Small intestine (tissue), 7 donors: ENCODE measurements around the gene TRNT1. TPM values are rescaled to one million over a fixed set of nuclear protein-coding genes. Genes with fewer than 3 reads are reported as not detected.

Experiments used
- DNase-seq, 2 donors: peaks; one replicate each; pipeline versions ENCODE4 v3.0.0 to v3.0.0-alpha.2; 2013
- FAIRE-seq: peaks from 2 replicates; lab custom pipeline; 2012; peaks lifted over from hg19 to GRCh38; lab: Jason Lieb, UNC
- H3K27ac ChIP-seq, 3 donors: one replicate each; pipeline ENCODE4 v1.5.1; 2013; ENCODE audit warnings: low read length in 2 of 3, mild to moderate bottlenecking in 2 of 3, control low read depth in 1 of 3, inconsistent platforms in 1 of 3, low read depth in 1 of 3, moderate library complexity in 1 of 3
- H3K27me3 ChIP-seq, 3 donors: one replicate each; pipeline ENCODE4 v1.6.1; 2013; ENCODE audit warnings: low read length in 3 of 3, inconsistent platforms in 1 of 3; ENCODE audit not compliant: control insufficient read depth in 3 of 3, insufficient read depth in 3 of 3
- H3K36me3 ChIP-seq, 3 donors: one replicate each; pipeline ENCODE4 v1.6.1; 2013; ENCODE audit warnings: low read length in 3 of 3, inconsistent platforms in 1 of 3, low read depth in 1 of 3, mild to moderate bottlenecking in 1 of 3, moderate library complexity in 1 of 3; ENCODE audit not compliant: control insufficient read depth in 3 of 3, insufficient read depth in 2 of 3
- H3K4me1 ChIP-seq, 3 donors: one replicate each; pipeline ENCODE4 v1.6.1; 2013; ENCODE audit warnings: low read length in 2 of 3, inconsistent platforms in 1 of 3, low read depth in 1 of 3, mild to moderate bottlenecking in 1 of 3, moderate library complexity in 1 of 3; ENCODE audit not compliant: control insufficient read depth in 3 of 3, insufficient read depth in 2 of 3
- H3K4me3 ChIP-seq, 3 donors: one replicate each; pipeline ENCODE4 v1.5.1; 2013; ENCODE audit warnings: low read length in 3 of 3, control low read depth in 1 of 3, inconsistent platforms in 1 of 3, low read depth in 1 of 3, mild to moderate bottlenecking in 1 of 3, moderate library complexity in 1 of 3
- H3K9me3 ChIP-seq, 2 donors: one replicate each; pipeline ENCODE4 v1.6.1; 2013; ENCODE audit warnings: low read depth in 1 of 2, low read length in 1 of 2; ENCODE audit not compliant: control insufficient read depth in 2 of 2, insufficient read depth in 1 of 2
- WGBS, 3 donors: extraction: QIAGEN DNeasy Blood & Tissue Kit; methylation state at CpG; one replicate each; pipeline ENCODE4 v1.1.7; 2013; 5-methylcytosine and 5-hydroxymethylcytosine counted together
- polyA plus RNA-seq, 4 donors: library from polyadenylated mRNA; stranded (reverse) in 3 of 4; unstranded in 1 of 4; fragments of 200-250 nt in 3 of 4; fragments of 120-200 nt in 1 of 4; gene quantifications; one replicate each; pipeline versions ENCODE4 v1.2.1 to v1.2.3, GENCODE V29; 2013
- donor health status: healthy with polysubstance abuse.
- donor health status: control.
- donor health status: control.
- donor health status: Bipolar disorder and iron deficiency.
- donor health status: healthy.

TRNT1 gene
- polyA plus RNA-seq, 4 donors, result 6.5 to 21.7 (median 11.3) TPM

- Histone ChIP-seq H3K4me3 (no peak overlapping the region), H3K9me3 (no peaks in the 10 kb centered on the region), H3K27me3 (no peaks in the 10 kb centered on the region), H3K27ac (no peak overlapping the region), H3K4me1 (no peaks in the 10 kb centered on the region), H3K36me3 (no peaks in the 10 kb centered on the region)
- DNase-seq, result no peak
- no peak for FAIRE-seq
Measured at GRCh38 chr3:3087279-3087678, 39.5 kb upstream of the TRNT1 start.

- Histone ChIP-seq H3K4me3 (no peak overlapping the region), H3K4me1 (no peaks in the 10 kb centered on the region), H3K36me3 (no peaks in the 10 kb centered on the region), H3K27ac (no peak overlapping the region), H3K9me3 (no peaks in the 10 kb centered on the region), H3K27me3 (no peaks in the 10 kb centered on the region)
- no peak for FAIRE-seq
- no peak for DNase-seq
- WGBS, 3 donors, result 64 to 74% (median 66%) methylated on average over 7 of the region's 7 CpGs
Measured at GRCh38 chr3:3087716-3088465, 38.8 kb upstream of the TRNT1 start.

GRCh38 chr3:3089017-3089416 is 37.7 kb upstream of the TRNT1 start:
- no peaks in the 10 kb centered on the region for H3K36me3 ChIP-seq
- FAIRE-seq (no peak), DNase-seq (no peak)
- no peaks in the 10 kb centered on the region for H3K4me1 ChIP-seq
- 63 to 66% (median 65%) methylated on average over 4 of the region's 4 CpGs for WGBS, 3 donors
- no peak overlapping the region for H3K4me3 ChIP-seq
- H3K27me3 ChIP-seq, result no peaks in the 10 kb centered on the region
- H3K27ac ChIP-seq, result no peak overlapping the region
- no peaks in the 10 kb centered on the region for H3K9me3 ChIP-seq

- FAIRE-seq (no peak), DNase-seq (no peak)
- Histone ChIP-seq H3K27ac (no peak overlapping the region), H3K9me3 (no peaks in the 10 kb centered on the region), H3K36me3 (no peaks in the 10 kb centered on the region), H3K27me3 (peaks cover 0 to 3% (median 0%) of the 10 kb centered on the region in 3 donors), H3K4me1 (no peaks in the 10 kb centered on the region), H3K4me3 (no peak overlapping the region)
- whole genome bisulfite sequencing, 3 donors, result 37 to 66% (median 52%) methylated on average over 4 of the region's 4 CpGs
Measured at GRCh38 chr3:3097958-3098357, 28.8 kb upstream of the TRNT1 start.

GRCh38 chr3:3101660-3102458 is 24.9 kb upstream of the TRNT1 start:
- 63 to 83% (median 71%) methylated on average over 6 of the region's 6 CpGs for WGBS, 3 donors
- Histone ChIP-seq H3K27ac (no peak overlapping the region), H3K4me1 (no peaks in the 10 kb centered on the region), H3K9me3 (no peaks in the 10 kb centered on the region), H3K36me3 (no peaks in the 10 kb centered on the region), H3K27me3 (peaks cover 0 to 3% (median 0%) of the 10 kb centered on the region in 3 donors), H3K4me3 (no peak overlapping the region)
- DNase-seq (no peak), FAIRE-seq (no peak)

- 81 to 85% (median 83%) methylated on average over 6 of the region's 6 CpGs for WGBS, 3 donors
Measured at GRCh38 chr3:3102751-3103150, 24.0 kb upstream of the TRNT1 start.

GRCh38 chr3:3105246-3105645 is 21.5 kb upstream of the TRNT1 start:
- WGBS, 3 donors, result 85 to 91% (median 89%) methylated on average over 3 of the region's 3 CpGs
- no peak overlapping the region for H3K4me3 ChIP-seq
- peaks cover 0 to 3% (median 0%) of the 10 kb centered on the region in 3 donors for H3K27me3 ChIP-seq
- FAIRE-seq (no peak), DNase-seq (no peak)
- H3K4me1 ChIP-seq, result no peaks in the 10 kb centered on the region
- no peaks in the 10 kb centered on the region for H3K36me3 ChIP-seq
- H3K27ac ChIP-seq, result no peak overlapping the region
- no peaks in the 10 kb centered on the region for H3K9me3 ChIP-seq

More at GRCh38 chr3:3102751-3103150, 24.0 kb upstream of the TRNT1 start:
- Histone ChIP-seq H3K27me3 (peaks cover 0 to 3% (median 0%) of the 10 kb centered on the region in 3 donors), H3K36me3 (no peaks in the 10 kb centered on the region), H3K4me3 (no peak overlapping the region), H3K9me3 (no peaks in the 10 kb centered on the region), H3K27ac (no peak overlapping the region), H3K4me1 (no peaks in the 10 kb centered on the region)
- DNase-seq (no peak), FAIRE-seq (no peak)

- 68 to 77% (median 68%) methylated on average over 4 of the region's 4 CpGs for WGBS, 3 donors
Measured at GRCh38 chr3:3105815-3106214, 20.9 kb upstream of the TRNT1 start.

More at GRCh38 chr3:3105815-3106214, 20.9 kb upstream of the TRNT1 start:
- H3K4me1 ChIP-seq, result no peaks in the 10 kb centered on the region
- no peak for FAIRE-seq
- H3K4me3 ChIP-seq, result no peak overlapping the region
- no peaks in the 10 kb centered on the region for H3K36me3 ChIP-seq
- H3K27me3 ChIP-seq, result peaks cover 0 to 3% (median 0%) of the 10 kb centered on the region in 3 donors
- H3K27ac ChIP-seq, result no peak overlapping the region
- H3K9me3 ChIP-seq, result no peaks in the 10 kb centered on the region
- DNase-seq, result no peak
